Glomerular visceral epithelial cell (primary cell): ENCODE results near the gene TAF10.

Experiments
- DNase-seq: peaks from one replicate; pipeline ENCODE4 v3.0.0-alpha.2; 2016; ENCODE audit errors: extremely low spot score

TAF10 gene

GRCh38 chr11:6612213-6613041 lies at the start of gene TAF10:
Gene TAF10, minus strand, starts transcription at chr11:6612216. Its CDS starts 27 bp downstream, at chr11:6612189.
- DNase-seq: peak; percentile 96

GRCh38 chr11:6660712-6661111 lies 48.7 kb upstream of the TAF10 start:
- DNase-seq: no peak

- DNase-seq: no peak
Observed at GRCh38 chr11:6658647-6659046, 46.6 kb upstream of the TAF10 start.

GRCh38 chr11:6657346-6657745 lies 45.3 kb upstream of the TAF10 start:
- DNase-seq: no peak

- DNase-seq: no peak
Observed at GRCh38 chr11:6656936-6657335, 44.9 kb upstream of the TAF10 start.

- no peak for DNase-seq
Observed at GRCh38 chr11:6656584-6656915, 44.5 kb upstream of the TAF10 start.

GRCh38 chr11:6655790-6656583 lies 44.0 kb upstream of the TAF10 start, which contains the start of gene DCHS1:
Gene DCHS1, minus strand, starts transcription at chr11:6655809. Its CDS starts 14,196 bp downstream, at chr11:6641613.
- no peak for DNase-seq

- DNase-seq: no peak
Observed at GRCh38 chr11:6655020-6655789, 43.2 kb upstream of the TAF10 start.

- no peak for DNase-seq
Observed at GRCh38 chr11:6654281-6655019, 42.4 kb upstream of the TAF10 start.

GRCh38 chr11:6653656-6654055 lies 41.6 kb upstream of the TAF10 start:
- no peak for DNase-seq

- DNase-seq: no peak
Observed at GRCh38 chr11:6653097-6653496, 41.1 kb upstream of the TAF10 start.

- DNase-seq: no peak
Observed at GRCh38 chr11:6652182-6652581, 40.2 kb upstream of the TAF10 start.

GRCh38 chr11:6650980-6651379 lies 39.0 kb upstream of the TAF10 start:
- DNase-seq: no peak

GRCh38 chr11:6650104-6650503 lies 38.1 kb upstream of the TAF10 start:
- no peak for DNase-seq

- DNase-seq: no peak
Observed at GRCh38 chr11:6648501-6648900, 36.5 kb upstream of the TAF10 start.

- DNase-seq: no peak
Observed at GRCh38 chr11:6647836-6648235, 35.8 kb upstream of the TAF10 start.

GRCh38 chr11:6646918-6647679 lies 35.1 kb upstream of the TAF10 start:
- DNase-seq: no peak

- no peak for DNase-seq
Observed at GRCh38 chr11:6646576-6646917, 34.5 kb upstream of the TAF10 start.

GRCh38 chr11:6646071-6646470 lies 34.1 kb upstream of the TAF10 start:
- DNase-seq: no peak

- DNase-seq: no peak
Observed at GRCh38 chr11:6642957-6643356, 30.9 kb upstream of the TAF10 start.
